HG03064 (cell line): ENCODE results near the gene ASIC2.

Experiments
- ATAC-seq: cut with Tn5 transposase; IDR thresholded peaks from one replicate; pipeline ENCODE4 v1.9.1; 2021; ENCODE audit warnings: low read depth; ENCODE audit not compliant: unreplicated experiment

Gene ASIC2

DNA sequence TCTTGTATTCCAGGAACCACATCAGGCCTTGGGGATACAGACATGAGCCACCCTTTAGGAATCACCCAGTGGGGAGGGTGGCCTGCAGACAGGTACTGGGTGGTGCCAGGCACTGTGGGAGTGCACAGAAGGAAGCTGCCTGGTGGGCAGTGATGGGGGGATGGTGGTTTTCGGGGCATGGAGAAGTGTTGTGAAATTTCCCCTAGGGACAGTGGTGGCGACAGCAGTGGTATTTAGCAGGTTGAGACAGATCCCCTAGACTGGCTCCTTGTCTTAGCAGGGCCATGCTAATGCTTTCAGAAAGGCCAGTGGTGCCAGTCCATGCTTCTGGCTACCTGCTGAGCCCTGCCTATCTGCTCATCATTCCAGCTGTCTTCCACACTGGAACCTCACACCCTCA is 171.8 kb downstream of the ASIC2 start:
- no peak for ATAC-seq

DNA sequence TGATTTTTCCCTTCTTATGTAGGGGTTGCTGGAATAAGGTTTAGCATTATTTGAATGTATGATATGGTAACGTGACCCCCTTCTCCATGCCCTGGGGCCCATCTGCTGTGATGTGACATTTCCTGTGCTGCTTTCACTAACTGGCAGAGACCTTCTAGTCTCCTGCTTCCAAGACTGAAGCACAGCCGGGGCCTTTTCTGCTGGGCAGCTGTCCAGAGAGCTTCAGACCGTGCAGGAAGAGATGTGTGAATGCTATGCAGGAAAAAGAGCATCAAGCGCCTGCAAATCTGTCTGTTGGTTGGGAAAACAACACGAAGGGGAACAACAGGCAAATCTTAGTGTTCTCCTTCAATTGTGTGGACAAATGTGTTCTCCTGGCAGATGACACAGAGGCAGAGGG is 173.0 kb downstream of the ASIC2 start:
- no peak for ATAC-seq

- no peak for ATAC-seq
Measured at GRCh38 chr17:33118391-33119075, 174.6 kb downstream of the ASIC2 start.

GRCh38 chr17:33116021-33116551 is 177.0 kb downstream of the ASIC2 start:
- no peak for ATAC-seq

GRCh38 chr17:33115366-33115765 is 177.7 kb downstream of the ASIC2 start:
- ATAC-seq: no peak

DNA sequence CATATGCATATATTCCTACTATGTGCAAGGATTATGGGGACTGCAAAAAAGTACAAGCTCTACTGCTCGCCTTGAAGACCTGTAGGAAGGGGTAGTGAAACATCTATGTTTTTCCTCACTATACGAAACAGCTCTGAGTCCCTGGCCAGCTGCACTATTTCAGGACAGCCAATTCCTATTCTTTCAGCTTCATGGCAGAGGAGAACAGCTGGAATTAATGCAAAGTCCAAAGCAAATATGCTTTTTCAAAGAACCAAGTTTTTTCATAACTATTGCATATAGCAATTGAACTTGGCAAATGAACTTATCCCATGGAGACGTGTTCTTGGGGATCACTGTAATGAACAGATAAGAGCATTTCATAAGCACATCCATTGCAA is 179.1 kb downstream of the ASIC2 start:
- ATAC-seq: no peak

GRCh38 chr17:33113276-33113990 is 179.7 kb downstream of the ASIC2 start:
- ATAC-seq: no peak

- no peak for ATAC-seq
Measured at GRCh38 chr17:33112763-33113162, 180.3 kb downstream of the ASIC2 start.

DNA sequence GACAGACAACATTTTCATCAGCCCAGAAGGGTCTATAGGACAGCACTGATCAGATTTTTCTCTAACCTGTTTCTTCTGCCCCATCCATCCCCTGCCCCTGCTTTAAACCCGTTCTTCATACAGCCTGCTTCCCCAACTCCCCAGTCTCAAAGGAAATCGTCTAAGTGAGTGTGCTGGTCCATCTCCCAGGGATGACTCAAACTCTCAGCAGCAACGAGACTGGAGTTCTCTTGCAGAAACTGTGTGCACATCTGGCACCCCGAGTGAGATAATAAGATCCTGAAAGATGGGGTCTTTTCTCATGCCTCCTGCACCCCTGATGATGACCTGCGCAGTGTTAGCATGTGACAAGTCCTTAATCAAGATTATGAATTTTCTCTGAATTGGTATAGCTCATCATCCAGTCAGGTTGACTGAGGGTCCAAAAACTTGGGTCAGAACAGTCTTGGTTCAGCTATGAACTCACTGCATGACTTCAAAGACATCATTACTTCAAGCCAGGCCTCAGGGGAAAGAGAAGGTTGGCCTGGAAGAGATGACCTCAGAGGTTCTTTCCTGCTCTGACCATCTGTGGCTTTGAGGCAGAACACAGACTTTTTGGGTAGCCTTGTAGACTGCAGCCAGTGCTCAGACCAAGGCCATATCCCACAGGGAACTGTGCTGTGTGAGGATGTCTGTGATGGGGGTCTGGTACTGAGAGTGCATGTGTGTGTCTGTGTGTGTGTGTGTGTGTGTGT is 183.6 kb downstream of the ASIC2 start:
- ATAC-seq: no peak

DNA sequence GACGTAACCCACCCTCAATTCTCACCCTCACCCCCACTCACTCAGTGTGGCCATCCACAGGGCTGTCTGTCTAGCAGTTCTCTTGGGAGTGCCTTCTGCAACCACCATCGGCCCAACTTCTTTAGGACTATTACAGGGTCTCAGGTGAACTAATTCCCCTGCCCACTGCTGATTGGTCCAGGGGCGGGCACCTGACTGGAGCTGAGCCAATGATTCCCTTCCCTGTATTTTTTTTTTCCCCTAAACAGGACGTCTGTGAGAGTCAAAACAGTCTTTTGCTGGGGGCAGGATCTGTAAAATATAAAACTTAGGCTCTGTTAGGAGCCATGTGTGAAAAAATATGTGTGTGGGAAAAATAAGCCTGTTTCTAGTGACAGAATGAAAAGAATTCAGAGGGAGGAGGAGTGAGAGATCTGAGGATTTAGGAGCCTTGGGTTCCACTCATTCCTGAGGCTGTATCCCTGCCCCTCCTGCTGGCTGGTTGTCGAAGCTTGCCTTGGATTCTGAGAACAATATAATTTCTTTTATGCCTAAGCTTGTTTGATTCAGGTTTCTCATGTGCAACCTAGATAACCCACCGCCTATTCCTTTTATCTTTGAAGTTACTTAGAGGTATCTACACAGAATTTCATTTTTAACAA is 186.4 kb downstream of the ASIC2 start:
- ATAC-seq: no peak

DNA sequence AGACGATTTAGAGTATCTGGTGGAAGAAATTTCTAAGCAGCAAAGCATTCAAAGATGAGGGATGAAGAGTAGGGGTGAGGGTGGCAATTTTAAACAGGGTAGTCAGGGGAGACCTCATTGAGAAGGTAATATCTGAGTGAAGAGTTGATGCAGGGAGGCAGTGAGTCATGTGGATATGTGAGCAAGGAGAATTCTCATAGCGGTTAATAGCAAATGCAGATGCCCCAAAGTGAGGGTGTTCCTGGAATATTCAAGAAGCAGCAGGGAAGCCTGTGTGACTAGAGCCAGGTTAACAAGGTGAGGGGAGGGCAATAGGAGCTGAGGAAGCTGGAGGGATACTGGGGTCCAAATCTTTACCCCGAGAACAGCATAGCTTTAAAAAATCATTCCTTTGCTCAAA is 187.2 kb downstream of the ASIC2 start:
- no peak for ATAC-seq

DNA sequence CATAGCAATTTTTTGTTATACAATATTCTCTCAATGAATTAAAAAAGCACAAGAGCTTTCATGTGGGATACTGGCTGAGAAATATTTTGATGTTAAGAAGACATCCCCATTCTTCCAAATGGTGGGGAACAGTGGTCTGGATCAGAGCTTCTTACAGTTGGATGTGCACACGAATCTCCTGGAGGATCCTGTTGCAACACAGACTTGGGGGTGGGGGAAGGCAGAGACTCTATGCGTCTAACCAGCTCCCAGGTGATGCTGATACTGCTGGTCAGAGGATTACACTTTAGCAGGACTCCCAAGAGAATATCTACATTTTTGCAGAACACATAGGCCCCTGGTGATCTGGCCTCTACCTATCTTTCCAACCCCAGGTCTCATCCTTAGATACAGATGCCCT is 193.2 kb downstream of the ASIC2 start:
- ATAC-seq: no peak

DNA sequence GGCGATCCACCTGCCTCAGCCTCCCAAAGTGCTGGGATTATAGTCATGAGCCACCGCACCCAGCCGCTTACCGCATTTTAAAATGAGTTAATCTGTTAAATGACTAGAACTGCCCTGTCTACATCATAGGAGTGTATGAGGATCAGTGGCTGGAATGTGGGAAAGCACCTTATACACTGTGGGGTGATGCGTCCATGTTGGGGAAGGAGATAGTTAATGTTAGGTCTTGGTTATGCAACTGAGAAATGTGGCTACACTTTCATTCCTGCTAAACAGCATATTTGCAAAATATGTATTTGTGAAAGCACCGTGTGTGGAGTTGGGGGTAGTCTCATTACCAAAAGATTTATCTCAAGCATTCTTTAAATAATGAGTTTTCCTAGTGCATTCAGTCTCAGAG is 193.8 kb downstream of the ASIC2 start:
- ATAC-seq: no peak

DNA sequence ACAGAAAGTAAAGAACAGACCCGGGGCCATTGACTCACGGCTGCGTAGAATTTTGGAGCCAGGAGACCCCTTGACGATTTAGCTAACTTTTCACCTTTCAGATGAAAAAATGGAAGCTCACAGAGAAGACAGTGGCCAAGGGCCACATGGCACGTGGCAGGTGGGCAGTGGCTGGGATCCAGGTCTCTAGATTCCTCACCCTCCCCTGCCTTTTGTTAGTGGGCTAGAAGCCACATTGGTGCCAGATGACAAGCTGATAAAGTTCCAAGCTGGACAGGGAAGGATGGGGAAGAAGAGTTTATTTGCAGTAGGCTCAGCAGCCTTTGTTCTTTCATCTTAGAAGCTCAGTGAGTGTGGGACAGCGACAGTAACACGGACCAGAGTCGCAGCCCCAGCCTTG is 195.7 kb downstream of the ASIC2 start:
- ATAC-seq: no peak

- no peak for ATAC-seq
Measured at GRCh38 chr17:33096161-33096560, 196.9 kb downstream of the ASIC2 start.

DNA sequence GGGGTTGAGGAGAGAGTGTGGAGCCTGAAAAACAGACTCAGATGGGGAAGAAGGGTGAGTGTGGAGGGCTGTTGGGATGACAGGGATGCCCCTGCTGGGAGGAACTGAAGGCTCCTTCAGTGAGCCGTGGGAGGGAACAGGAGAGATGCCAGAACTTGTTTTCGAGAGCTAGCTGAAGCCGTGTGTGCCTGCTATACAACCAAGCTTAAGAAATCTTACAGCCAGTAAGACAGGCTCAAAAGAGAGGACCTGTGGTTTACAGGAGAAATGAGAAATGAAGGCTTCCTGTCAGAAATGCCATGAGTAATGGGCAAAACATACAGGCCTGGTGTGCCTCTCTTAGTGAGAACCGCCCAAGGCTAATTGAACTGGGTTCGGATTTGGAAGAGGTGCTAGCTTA is 201.8 kb downstream of the ASIC2 start:
- ATAC-seq: no peak

GRCh38 chr17:33090806-33091205 is 202.3 kb downstream of the ASIC2 start:
- ATAC-seq: no peak

DNA sequence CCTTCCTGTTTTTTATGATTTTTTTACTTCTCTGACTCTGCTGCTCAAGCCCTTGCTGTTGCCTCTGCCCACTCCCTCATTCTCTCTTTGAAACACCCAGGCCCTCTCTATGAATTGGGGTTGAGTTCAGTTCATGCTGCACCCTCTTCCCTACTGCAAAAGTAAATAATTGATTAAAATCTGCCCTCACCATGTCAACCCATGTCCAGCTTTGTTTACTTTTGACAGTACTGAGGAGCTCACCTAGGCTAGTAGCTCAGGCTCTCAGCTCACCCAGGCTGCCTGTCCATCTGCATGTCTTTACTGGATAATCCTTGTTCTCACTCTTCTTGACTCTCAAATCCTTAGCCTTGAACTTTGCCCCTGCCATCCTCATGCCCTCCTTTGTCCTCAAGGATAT is 206.2 kb downstream of the ASIC2 start:
- ATAC-seq: no peak

- ATAC-seq: no peak
Measured at GRCh38 chr17:33086041-33086440, 207.1 kb downstream of the ASIC2 start.

DNA sequence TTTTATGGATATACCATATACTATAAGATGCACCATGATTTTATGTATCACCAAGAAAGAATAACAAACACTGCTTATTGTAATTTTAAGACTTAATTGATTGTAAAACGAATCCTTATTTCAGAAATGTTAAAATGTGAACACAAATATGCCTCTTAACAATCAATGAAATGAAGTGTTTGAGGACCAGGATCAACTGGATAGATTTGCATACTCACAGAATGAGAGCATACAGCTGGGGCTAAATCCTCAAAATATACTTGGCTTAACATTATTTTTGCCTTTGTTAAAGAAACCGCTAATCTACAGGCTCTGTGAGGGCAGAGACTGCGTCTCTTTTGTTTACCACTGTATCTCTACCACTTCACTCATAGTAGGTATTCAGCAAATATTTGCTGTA is 207.8 kb downstream of the ASIC2 start:
- no peak for ATAC-seq

- no peak for ATAC-seq
Measured at GRCh38 chr17:33084755-33085154, 208.3 kb downstream of the ASIC2 start.
